HepG2 (cell line): ENCODE measurements around the gene RREB1.

Experiments used
- CTCF ChIP-seq: sonication (generic); formaldehyde crosslinking; IDR thresholded peaks from 2 replicates; pipeline ENCODE4 v1.5.0; 2020; ENCODE audit warnings: mild to moderate bottlenecking, missing genetic modification reagents, moderate library complexity
- GLMP ChIP-seq: sonication (generic); formaldehyde crosslinking; IDR thresholded peaks from 2 replicates; pipeline ENCODE4 v1.9.0; 2021; ENCODE audit warnings: missing genetic modification reagents, mild to moderate bottlenecking, borderline replicate concordance
- KLF9 ChIP-seq: IDR thresholded peaks from 2 replicates; pipeline ENCODE4 v1.6.1; 2016; ENCODE audit warnings: low read depth
- REST ChIP-seq, 2 experiments: IDR thresholded peaks; 2 replicates each; pipeline ENCODE4 v1.6.1; 2011 to 2012; ENCODE audit warnings: low read length in 2 of 2, borderline replicate concordance in 1 of 2, low read depth in 1 of 2, mild to moderate bottlenecking in 1 of 2, moderate library complexity in 1 of 2
- TAF1 ChIP-seq: sonication (generic); formaldehyde crosslinking; IDR thresholded peaks from 2 replicates; pipeline ENCODE4 v1.4.0; 2020; ENCODE audit warnings: missing genetic modification reagents
- TEAD2 ChIP-seq: sonication (generic); formaldehyde crosslinking; IDR thresholded peaks from 2 replicates; pipeline ENCODE4 v1.9.0; 2021; ENCODE audit warnings: missing genetic modification reagents
- ZNF136 ChIP-seq: sonication (generic); formaldehyde crosslinking; IDR thresholded peaks from 2 replicates; pipeline ENCODE4 v1.8.1; 2022; ENCODE audit warnings: low read depth, mild to moderate bottlenecking, moderate library complexity, missing genetic modification reagents

GRCh38 chr6:7197747-7198146 lies 90.0 kb downstream of the RREB1 start:
- TF ChIP-seq TAF1 (no peak), GLMP (CRISPR knock-in tag) (no peak), KLF9 (CRISPR knock-in tag) (no peak), REST (IDR thresholded peaks at IDR 0.05; ENCODE audit: borderline replicate concordance in 1 of 2, low read depth in 1 of 2, low read length in 2 of 2) (no peak), ZNF136 (CRISPR knock-in tag) (no peak), CTCF (CRISPR knock-in tag) (no peak), TEAD2 (CRISPR knock-in tag) (no peak)
